Panc1 (cell line): ENCODE measurements around the gene CNTNAP4.

Source experiments
- TF ChIP-seq, protein P1 (sequence below): fragments of 450-650 bp; IDR thresholded peaks from 2 replicates; pipeline ENCODE4 v1.5.1; 2017; ENCODE audit warnings: mild to moderate bottlenecking
- TF ChIP-seq, protein P2 (sequence below), 2 experiments: IDR thresholded peaks; 2 replicates each; pipeline ENCODE4 v1.6.1; 2011 to 2012; ENCODE audit warnings: low read depth in 2 of 2, control low read depth in 1 of 2, low read length in 1 of 2, mild to moderate bottlenecking in 1 of 2, moderate library complexity in 1 of 2; ENCODE audit not compliant: insufficient read depth in 1 of 2

DNA sequence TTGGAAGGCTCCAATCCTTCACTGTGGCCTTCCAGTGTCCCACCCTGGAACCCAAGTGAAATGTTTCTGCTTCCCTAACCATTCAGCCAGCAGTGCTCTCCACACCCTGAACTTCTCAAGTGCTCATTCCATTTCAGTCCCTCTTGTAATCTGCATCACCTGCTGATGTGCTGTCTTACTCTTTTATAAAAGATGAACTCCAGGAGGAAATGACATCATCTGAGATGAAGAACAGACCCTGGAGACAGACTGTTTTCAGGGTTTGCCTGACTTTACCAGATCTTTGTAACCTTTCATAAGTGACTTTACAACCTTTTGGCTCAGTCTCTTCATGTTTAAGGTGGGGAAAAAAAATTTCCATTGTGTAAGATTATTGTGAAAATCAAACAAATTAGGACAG lies 61.3 kb downstream of the CNTNAP4 start:
- TF ChIP-seq, protein P1, sequence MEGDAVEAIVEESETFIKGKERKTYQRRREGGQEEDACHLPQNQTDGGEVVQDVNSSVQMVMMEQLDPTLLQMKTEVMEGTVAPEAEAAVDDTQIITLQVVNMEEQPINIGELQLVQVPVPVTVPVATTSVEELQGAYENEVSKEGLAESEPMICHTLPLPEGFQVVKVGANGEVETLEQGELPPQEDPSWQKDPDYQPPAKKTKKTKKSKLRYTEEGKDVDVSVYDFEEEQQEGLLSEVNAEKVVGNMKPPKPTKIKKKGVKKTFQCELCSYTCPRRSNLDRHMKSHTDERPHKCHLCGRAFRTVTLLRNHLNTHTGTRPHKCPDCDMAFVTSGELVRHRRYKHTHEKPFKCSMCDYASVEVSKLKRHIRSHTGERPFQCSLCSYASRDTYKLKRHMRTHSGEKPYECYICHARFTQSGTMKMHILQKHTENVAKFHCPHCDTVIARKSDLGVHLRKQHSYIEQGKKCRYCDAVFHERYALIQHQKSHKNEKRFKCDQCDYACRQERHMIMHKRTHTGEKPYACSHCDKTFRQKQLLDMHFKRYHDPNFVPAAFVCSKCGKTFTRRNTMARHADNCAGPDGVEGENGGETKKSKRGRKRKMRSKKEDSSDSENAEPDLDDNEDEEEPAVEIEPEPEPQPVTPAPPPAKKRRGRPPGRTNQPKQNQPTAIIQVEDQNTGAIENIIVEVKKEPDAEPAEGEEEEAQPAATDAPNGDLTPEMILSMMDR, result no peak
- TF ChIP-seq, protein P2, sequence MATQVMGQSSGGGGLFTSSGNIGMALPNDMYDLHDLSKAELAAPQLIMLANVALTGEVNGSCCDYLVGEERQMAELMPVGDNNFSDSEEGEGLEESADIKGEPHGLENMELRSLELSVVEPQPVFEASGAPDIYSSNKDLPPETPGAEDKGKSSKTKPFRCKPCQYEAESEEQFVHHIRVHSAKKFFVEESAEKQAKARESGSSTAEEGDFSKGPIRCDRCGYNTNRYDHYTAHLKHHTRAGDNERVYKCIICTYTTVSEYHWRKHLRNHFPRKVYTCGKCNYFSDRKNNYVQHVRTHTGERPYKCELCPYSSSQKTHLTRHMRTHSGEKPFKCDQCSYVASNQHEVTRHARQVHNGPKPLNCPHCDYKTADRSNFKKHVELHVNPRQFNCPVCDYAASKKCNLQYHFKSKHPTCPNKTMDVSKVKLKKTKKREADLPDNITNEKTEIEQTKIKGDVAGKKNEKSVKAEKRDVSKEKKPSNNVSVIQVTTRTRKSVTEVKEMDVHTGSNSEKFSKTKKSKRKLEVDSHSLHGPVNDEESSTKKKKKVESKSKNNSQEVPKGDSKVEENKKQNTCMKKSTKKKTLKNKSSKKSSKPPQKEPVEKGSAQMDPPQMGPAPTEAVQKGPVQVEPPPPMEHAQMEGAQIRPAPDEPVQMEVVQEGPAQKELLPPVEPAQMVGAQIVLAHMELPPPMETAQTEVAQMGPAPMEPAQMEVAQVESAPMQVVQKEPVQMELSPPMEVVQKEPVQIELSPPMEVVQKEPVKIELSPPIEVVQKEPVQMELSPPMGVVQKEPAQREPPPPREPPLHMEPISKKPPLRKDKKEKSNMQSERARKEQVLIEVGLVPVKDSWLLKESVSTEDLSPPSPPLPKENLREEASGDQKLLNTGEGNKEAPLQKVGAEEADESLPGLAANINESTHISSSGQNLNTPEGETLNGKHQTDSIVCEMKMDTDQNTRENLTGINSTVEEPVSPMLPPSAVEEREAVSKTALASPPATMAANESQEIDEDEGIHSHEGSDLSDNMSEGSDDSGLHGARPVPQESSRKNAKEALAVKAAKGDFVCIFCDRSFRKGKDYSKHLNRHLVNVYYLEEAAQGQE (IDR thresholded peaks at IDR 0.05; ENCODE audit: insufficient read depth in 1 of 2, low read depth in 2 of 2, low read length in 1 of 2), result no peak
